ENCODE data around the gene FKBP10. TPM values are rescaled to one million over a fixed set of nuclear protein-coding genes. Genes with fewer than 3 reads are reported as not detected.
"Not testable (repeated sequence)": the region's sequence is repeated elsewhere in the genome, so short reads cannot be mapped to it uniquely, and the experiment has no call there.

FKBP10 gene
- total RNA-seq, 2 experiments from 2014 or later, result 0.74 to 1.2 TPM

- DNase-seq, result no peak
- TF ChIP-seq, protein P1, sequence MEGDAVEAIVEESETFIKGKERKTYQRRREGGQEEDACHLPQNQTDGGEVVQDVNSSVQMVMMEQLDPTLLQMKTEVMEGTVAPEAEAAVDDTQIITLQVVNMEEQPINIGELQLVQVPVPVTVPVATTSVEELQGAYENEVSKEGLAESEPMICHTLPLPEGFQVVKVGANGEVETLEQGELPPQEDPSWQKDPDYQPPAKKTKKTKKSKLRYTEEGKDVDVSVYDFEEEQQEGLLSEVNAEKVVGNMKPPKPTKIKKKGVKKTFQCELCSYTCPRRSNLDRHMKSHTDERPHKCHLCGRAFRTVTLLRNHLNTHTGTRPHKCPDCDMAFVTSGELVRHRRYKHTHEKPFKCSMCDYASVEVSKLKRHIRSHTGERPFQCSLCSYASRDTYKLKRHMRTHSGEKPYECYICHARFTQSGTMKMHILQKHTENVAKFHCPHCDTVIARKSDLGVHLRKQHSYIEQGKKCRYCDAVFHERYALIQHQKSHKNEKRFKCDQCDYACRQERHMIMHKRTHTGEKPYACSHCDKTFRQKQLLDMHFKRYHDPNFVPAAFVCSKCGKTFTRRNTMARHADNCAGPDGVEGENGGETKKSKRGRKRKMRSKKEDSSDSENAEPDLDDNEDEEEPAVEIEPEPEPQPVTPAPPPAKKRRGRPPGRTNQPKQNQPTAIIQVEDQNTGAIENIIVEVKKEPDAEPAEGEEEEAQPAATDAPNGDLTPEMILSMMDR (IDR thresholded peaks at IDR 0.05), result no peak
- Mint-ChIP-seq H3K4me1 (ENCODE audit: low read depth) (peaks cover 24% of the 10 kb centered on the region), H3K27me3 (no peaks in the 10 kb centered on the region), H3K9me3 (no peaks in the 10 kb centered on the region), H3K4me3 (no peak overlapping the region), H3K27ac (no peak overlapping the region), H3K36me3 (ENCODE audit: low read depth) (peaks cover 16% of the 10 kb centered on the region)
- no peak for ATAC-seq
- ChIA-PET POLR2A (interaction anchor here (0.6 to 1.2 kb wide), 2 partner anchors 15 to 29 kb away, joined by 3 to 6 read pairs; no protein-coding TSS in a partner anchor), CTCF (interaction anchor here (1.4 to 1.8 kb wide), 3 partner anchors 16 to 153 kb away, joined by 4 to 6 read pairs (median 6); no protein-coding TSS in a partner anchor)
- intact Hi-C loops (cut with micrococcal nuclease), result no loop called here
Measured at GRCh38 chr17:41848788-41849187, 36.0 kb downstream of the FKBP10 start.

GRCh38 chr17:41849251-41849990 is 36.6 kb downstream of the FKBP10 start:
- ChIA-PET POLR2A (interaction anchor here (1.2 kb wide), 1 partner anchor 14 kb away, joined by 6 read pairs; no protein-coding TSS in a partner anchor), CTCF (interaction anchor here (1.2 to 1.8 kb wide), 4 partner anchors 17 to 153 kb away, joined by 3 to 6 read pairs (median 5); no protein-coding TSS in a partner anchor)
- ATAC-seq, result no peak
- TF ChIP-seq, protein P1 (IDR thresholded peaks at IDR 0.05), result no peak
- H3K36me3 Mint-ChIP-seq (ENCODE audit: low read depth), result peaks cover 22% of the 10 kb centered on the region
- no peak overlapping the region for H3K27ac Mint-ChIP-seq
- DNase-seq, result no peak
- intact Hi-C loops (cut with micrococcal nuclease), result no loop called here
- H3K27me3 Mint-ChIP-seq, result no peaks in the 10 kb centered on the region
- no peaks in the 10 kb centered on the region for H3K9me3 Mint-ChIP-seq
- peaks cover 27% of the 10 kb centered on the region for H3K4me1 Mint-ChIP-seq (ENCODE audit: low read depth)
- no peak overlapping the region for H3K4me3 Mint-ChIP-seq

GRCh38 chr17:41851382-41851781 is 38.6 kb downstream of the FKBP10 start:
- Mint-ChIP-seq H3K4me1 (ENCODE audit: low read depth) (peaks cover 29% of the 10 kb centered on the region), H3K36me3 (ENCODE audit: low read depth) (peaks cover 28% of the 10 kb centered on the region)
- H3K27ac Mint-ChIP-seq; ATAC-seq; H3K9me3 Mint-ChIP-seq; intact Hi-C loops (cut with micrococcal nuclease); H3K4me3 Mint-ChIP-seq; H3K27me3 Mint-ChIP-seq; DNase-seq: not testable (repeated sequence)
- CTCF ChIA-PET, result interaction anchor here (0.9 to 1.0 kb wide), 3 partner anchors 10 to 50 kb away, joined by 3 read pairs; partner anchors contain the start of gene NT5C3B
- POLR2A ChIA-PET, result interaction anchor here (0.6 kb wide), 1 partner anchor 1710 kb away, joined by 3 read pairs; no protein-coding TSS in a partner anchor

DNA sequence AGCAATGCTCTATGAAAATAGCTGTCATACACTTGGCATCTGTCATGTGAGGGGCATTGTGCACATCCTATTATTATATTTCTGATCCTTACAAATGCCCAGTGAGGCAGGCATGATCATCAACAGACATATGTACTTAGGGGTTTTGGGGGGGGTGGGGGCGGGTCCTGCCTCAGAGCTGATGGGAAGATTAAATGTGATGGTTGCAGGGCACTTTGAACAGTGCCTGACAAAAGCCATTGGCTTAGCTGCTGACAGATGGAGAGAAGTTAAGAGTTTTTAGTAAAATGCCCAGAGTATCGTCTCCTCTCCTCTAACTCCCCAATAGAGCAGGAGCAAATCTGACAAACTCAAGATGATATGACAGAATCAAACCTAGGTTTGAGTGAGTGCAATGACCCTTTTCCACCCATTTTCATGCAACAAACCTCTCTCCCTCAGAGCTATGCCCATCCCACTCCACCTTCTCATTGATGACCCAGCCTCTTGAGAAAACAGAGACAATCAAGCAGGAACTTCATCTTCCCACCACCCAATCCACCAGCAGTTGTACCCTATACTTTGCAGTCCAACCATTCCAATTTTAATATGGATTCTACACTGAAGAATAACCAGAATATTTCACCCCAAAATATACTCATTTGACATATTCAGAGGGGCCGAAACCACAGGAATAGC is 47.6 kb downstream of the FKBP10 start:
- H3K4me3 Mint-ChIP-seq, result no peak overlapping the region
- intact Hi-C loops (cut with micrococcal nuclease), result no loop called here
- ATAC-seq (no peak), DNase-seq (no peak)
- H3K27me3 Mint-ChIP-seq, result no peaks in the 10 kb centered on the region
- peaks cover 20% of the 10 kb centered on the region for H3K4me1 Mint-ChIP-seq (ENCODE audit: low read depth)
- TF ChIP-seq, protein P1 (IDR thresholded peaks at IDR 0.05), result no peak
- POLR2A ChIA-PET, result interaction anchor here (1.8 kb wide), 1 partner anchor 21 kb away, joined by 4 read pairs; no protein-coding TSS in a partner anchor
- H3K27ac Mint-ChIP-seq, result peak overlapping the region; percentile 0
- H3K9me3 Mint-ChIP-seq, result no peaks in the 10 kb centered on the region
- CTCF ChIA-PET, result interaction anchor here (1.2 kb wide), 1 partner anchor 12 kb away, joined by 3 read pairs; no protein-coding TSS in a partner anchor
- no peaks in the 10 kb centered on the region for H3K36me3 Mint-ChIP-seq (ENCODE audit: low read depth)

GRCh38 chr17:41863074-41863848 is 50.5 kb downstream of the FKBP10 start:
- peak; percentile 70 for DNase-seq
- Mint-ChIP-seq H3K4me1 (ENCODE audit: low read depth) (peaks cover 28% of the 10 kb centered on the region), H3K27me3 (no peaks in the 10 kb centered on the region), H3K4me3 (no peak overlapping the region), H3K27ac (no peak overlapping the region), H3K9me3 (no peaks in the 10 kb centered on the region), H3K36me3 (ENCODE audit: low read depth) (peaks cover 9% of the 10 kb centered on the region)
- ChIA-PET CTCF (interaction anchor here (1.0 to 1.5 kb wide), 4 partner anchors 10 to 167 kb away, joined by 3 to 4 read pairs (median 3); no protein-coding TSS in a partner anchor), POLR2A (interaction anchor here (0.5 to 2.9 kb wide), 6 partner anchors 10 to 172 kb away, joined by 3 to 14 read pairs (median 8); partner anchors contain the start of gene ACLY)
- TF ChIP-seq, protein P1 (IDR thresholded peaks at IDR 0.05), result no peak
- peak; percentile 51 for ATAC-seq
- intact Hi-C loops (cut with micrococcal nuclease), result no loop called here

Data from activated CD8-positive, alpha-beta T cell treated with anti-CD3 and anti-CD28 coated beads for 36 hours (primary cell).